CD4-positive, alpha-beta T cell treated with Interleukin-15 for 4 hours (primary cell): ENCODE measurements around the gene LUC7L3.
"Not testable (repeated sequence)": the region's sequence is repeated elsewhere in the genome, so short reads cannot be mapped to it uniquely, and the experiment has no call there.

Source experiments
- DNase-seq: peaks from one replicate; pipeline ENCODE4 v3.0.0-alpha.2; 2020; ENCODE audit warnings: low spot score

Gene LUC7L3

GRCh38 chr17:50719144-50719923 is at the start of gene LUC7L3:
Gene LUC7L3 (plus strand): TSS chr17:50719603. CDS start chr17:50719733, 130 bp downstream.
- DNase-seq = peak; percentile 90

- no peak for DNase-seq
Measured at GRCh38 chr17:50672071-50672470, 47.3 kb upstream of the LUC7L3 start.

- DNase-seq = no peak
Measured at GRCh38 chr17:50672831-50673551, 46.4 kb upstream of the LUC7L3 start.

GRCh38 chr17:50675190-50675589 is 44.2 kb upstream of the LUC7L3 start:
- DNase-seq = no peak

- DNase-seq = no peak
Measured at GRCh38 chr17:50675627-50676026, 43.8 kb upstream of the LUC7L3 start.

- no peak for DNase-seq
Measured at GRCh38 chr17:50676065-50676975, 43.1 kb upstream of the LUC7L3 start.

- no peak for DNase-seq
Measured at GRCh38 chr17:50677851-50678375, 41.5 kb upstream of the LUC7L3 start.

GRCh38 chr17:50679008-50679544 is 40.3 kb upstream of the LUC7L3 start:
- DNase-seq = no peak

- no peak for DNase-seq
Measured at GRCh38 chr17:50680126-50680525, 39.3 kb upstream of the LUC7L3 start.

- DNase-seq = not testable (repeated sequence)
Measured at GRCh38 chr17:50680543-50681262, 38.7 kb upstream of the LUC7L3 start.

- no peak for DNase-seq
Measured at GRCh38 chr17:50681263-50682200, 37.9 kb upstream of the LUC7L3 start.

GRCh38 chr17:50682441-50682840 is 37.0 kb upstream of the LUC7L3 start:
- DNase-seq = no peak

- no peak for DNase-seq
Measured at GRCh38 chr17:50682938-50683337, 36.5 kb upstream of the LUC7L3 start.

GRCh38 chr17:50683434-50684287 is 35.7 kb upstream of the LUC7L3 start:
- DNase-seq = no peak

GRCh38 chr17:50684288-50684611 is 35.2 kb upstream of the LUC7L3 start:
- no peak for DNase-seq

GRCh38 chr17:50684612-50685333 is 34.6 kb upstream of the LUC7L3 start:
- no peak for DNase-seq

- DNase-seq = no peak
Measured at GRCh38 chr17:50685334-50685665, 34.1 kb upstream of the LUC7L3 start.

GRCh38 chr17:50685691-50686493 is 33.5 kb upstream of the LUC7L3 start:
- DNase-seq = no peak
